Ishikawa (cell line): Measurements from ENCODE around the gene ZDHHC5.

Source experiments
- CEBPB ChIP-seq: IDR thresholded peaks from 2 replicates; pipeline ENCODE4 v1.6.1; 2012
- CREB1 ChIP-seq: IDR thresholded peaks from 2 replicates; pipeline ENCODE4 v1.6.1; 2012; ENCODE audit warnings: low read depth
- EGR1 ChIP-seq: IDR thresholded peaks from 2 replicates; pipeline ENCODE4 v1.6.1; 2012
- EP300 ChIP-seq: IDR thresholded peaks from 2 replicates; pipeline ENCODE4 v1.6.1; 2012; ENCODE audit warnings: borderline replicate concordance
- FOXM1 ChIP-seq: IDR thresholded peaks from 2 replicates; pipeline ENCODE4 v1.6.1; 2012; ENCODE audit warnings: low read depth, borderline replicate concordance
- NFIC ChIP-seq: IDR thresholded peaks from 2 replicates; pipeline ENCODE4 v1.6.1; 2012
- RAD21 ChIP-seq: IDR thresholded peaks from 2 replicates; pipeline ENCODE4 v1.6.1; 2012; ENCODE audit warnings: low read depth
- TAF1 ChIP-seq: IDR thresholded peaks from 2 replicates; pipeline ENCODE4 v1.6.1; 2012; ENCODE audit warnings: low read depth, mild to moderate bottlenecking
- TCF12 ChIP-seq: IDR thresholded peaks from 2 replicates; pipeline ENCODE4 v1.6.1; 2012; ENCODE audit warnings: low read depth
- TEAD4 ChIP-seq: IDR thresholded peaks from 2 replicates; pipeline ENCODE4 v1.6.1; 2012
- YY1 ChIP-seq: IDR thresholded peaks from 2 replicates; pipeline ENCODE4 v1.6.1; 2012; ENCODE audit warnings: low read depth
- ZBTB7A ChIP-seq: IDR thresholded peaks from 2 replicates; pipeline ENCODE4 v1.6.1; 2012; ENCODE audit warnings: low read depth
- TF ChIP-seq, protein P1 (sequence below): IDR thresholded peaks from 2 replicates; pipeline ENCODE4 v1.6.1; 2012
- TF ChIP-seq, protein P2 (sequence below): IDR thresholded peaks from 2 replicates; pipeline ENCODE4 v1.6.1; 2012; ENCODE audit warnings: low read depth, mild to moderate bottlenecking
- TF ChIP-seq, protein P3 (sequence below): IDR thresholded peaks from 2 replicates; pipeline ENCODE4 v1.6.1; 2012

ZDHHC5 gene, protein sequence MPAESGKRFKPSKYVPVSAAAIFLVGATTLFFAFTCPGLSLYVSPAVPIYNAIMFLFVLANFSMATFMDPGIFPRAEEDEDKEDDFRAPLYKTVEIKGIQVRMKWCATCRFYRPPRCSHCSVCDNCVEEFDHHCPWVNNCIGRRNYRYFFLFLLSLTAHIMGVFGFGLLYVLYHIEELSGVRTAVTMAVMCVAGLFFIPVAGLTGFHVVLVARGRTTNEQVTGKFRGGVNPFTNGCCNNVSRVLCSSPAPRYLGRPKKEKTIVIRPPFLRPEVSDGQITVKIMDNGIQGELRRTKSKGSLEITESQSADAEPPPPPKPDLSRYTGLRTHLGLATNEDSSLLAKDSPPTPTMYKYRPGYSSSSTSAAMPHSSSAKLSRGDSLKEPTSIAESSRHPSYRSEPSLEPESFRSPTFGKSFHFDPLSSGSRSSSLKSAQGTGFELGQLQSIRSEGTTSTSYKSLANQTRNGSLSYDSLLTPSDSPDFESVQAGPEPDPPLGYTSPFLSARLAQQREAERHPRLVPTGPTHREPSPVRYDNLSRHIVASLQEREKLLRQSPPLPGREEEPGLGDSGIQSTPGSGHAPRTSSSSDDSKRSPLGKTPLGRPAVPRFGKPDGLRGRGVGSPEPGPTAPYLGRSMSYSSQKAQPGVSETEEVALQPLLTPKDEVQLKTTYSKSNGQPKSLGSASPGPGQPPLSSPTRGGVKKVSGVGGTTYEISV

DNA sequence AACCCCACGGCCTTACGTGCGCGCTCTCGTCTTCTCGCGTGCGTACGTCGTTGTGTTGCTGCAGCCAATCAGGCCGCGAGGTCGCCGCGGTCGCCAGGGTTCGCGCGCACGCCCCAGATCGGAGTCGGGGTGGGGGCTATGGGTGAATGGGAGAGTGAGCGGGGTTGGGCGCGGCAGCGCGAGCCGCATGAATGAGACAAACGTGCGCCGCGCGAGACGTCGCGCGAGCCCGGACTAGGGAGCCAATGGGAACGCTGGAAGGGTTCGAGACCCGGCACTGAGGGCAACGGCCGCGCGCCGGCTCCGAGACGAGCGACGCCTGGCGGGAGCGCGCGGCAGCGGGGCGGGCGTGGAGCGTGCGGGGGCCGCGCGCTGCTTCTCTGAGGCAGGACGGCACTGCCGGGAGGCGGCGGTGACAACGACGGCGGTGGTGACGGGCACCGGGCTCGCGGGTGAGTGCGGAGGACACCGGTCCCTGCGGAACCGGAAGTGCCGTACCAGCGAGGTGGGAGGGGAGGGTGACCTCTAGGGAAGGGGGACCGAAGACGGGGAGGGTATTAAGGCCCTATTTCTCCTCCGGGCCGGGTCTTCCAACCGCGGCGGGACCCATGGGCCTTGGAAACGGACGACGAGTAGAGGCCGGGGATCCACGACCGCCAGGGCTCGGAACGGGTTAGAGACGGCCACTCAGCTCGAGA is at the start of gene ZDHHC5:
Gene ZDHHC5, plus strand, starts transcription at position 379 of the 698 bp plus-strand sequence. CDS start 4,977 bp downstream, outside the sequence.
- TF ChIP-seq, protein P1, sequence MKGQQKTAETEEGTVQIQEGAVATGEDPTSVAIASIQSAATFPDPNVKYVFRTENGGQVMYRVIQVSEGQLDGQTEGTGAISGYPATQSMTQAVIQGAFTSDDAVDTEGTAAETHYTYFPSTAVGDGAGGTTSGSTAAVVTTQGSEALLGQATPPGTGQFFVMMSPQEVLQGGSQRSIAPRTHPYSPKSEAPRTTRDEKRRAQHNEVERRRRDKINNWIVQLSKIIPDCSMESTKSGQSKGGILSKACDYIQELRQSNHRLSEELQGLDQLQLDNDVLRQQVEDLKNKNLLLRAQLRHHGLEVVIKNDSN: peak; percentile 7; the same call in 1 of the 2 replicates
- TF ChIP-seq TEAD4 (no peak), ZBTB7A (no peak), EP300 (no peak), YY1 (peak; percentile 6; the same call in 1 of the 2 replicates), CEBPB (no peak), TAF1 (peak; percentile 71; the same call in 1 of the 2 replicates), NFIC (no peak), TCF12 (no peak; the same call in 1 of the 2 replicates), EGR1 (peak; percentile 6; the same call in 1 of the 2 replicates), CREB1 (0 out of 2 replicates have a peak, but pooled peaks have one; percentile 14), RAD21 (no peak), FOXM1 (no peak)
- TF ChIP-seq, protein P2, sequence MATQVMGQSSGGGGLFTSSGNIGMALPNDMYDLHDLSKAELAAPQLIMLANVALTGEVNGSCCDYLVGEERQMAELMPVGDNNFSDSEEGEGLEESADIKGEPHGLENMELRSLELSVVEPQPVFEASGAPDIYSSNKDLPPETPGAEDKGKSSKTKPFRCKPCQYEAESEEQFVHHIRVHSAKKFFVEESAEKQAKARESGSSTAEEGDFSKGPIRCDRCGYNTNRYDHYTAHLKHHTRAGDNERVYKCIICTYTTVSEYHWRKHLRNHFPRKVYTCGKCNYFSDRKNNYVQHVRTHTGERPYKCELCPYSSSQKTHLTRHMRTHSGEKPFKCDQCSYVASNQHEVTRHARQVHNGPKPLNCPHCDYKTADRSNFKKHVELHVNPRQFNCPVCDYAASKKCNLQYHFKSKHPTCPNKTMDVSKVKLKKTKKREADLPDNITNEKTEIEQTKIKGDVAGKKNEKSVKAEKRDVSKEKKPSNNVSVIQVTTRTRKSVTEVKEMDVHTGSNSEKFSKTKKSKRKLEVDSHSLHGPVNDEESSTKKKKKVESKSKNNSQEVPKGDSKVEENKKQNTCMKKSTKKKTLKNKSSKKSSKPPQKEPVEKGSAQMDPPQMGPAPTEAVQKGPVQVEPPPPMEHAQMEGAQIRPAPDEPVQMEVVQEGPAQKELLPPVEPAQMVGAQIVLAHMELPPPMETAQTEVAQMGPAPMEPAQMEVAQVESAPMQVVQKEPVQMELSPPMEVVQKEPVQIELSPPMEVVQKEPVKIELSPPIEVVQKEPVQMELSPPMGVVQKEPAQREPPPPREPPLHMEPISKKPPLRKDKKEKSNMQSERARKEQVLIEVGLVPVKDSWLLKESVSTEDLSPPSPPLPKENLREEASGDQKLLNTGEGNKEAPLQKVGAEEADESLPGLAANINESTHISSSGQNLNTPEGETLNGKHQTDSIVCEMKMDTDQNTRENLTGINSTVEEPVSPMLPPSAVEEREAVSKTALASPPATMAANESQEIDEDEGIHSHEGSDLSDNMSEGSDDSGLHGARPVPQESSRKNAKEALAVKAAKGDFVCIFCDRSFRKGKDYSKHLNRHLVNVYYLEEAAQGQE: no peak
- TF ChIP-seq, protein P3, sequence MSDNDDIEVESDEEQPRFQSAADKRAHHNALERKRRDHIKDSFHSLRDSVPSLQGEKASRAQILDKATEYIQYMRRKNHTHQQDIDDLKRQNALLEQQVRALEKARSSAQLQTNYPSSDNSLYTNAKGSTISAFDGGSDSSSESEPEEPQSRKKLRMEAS: peak; percentile 82

DNA sequence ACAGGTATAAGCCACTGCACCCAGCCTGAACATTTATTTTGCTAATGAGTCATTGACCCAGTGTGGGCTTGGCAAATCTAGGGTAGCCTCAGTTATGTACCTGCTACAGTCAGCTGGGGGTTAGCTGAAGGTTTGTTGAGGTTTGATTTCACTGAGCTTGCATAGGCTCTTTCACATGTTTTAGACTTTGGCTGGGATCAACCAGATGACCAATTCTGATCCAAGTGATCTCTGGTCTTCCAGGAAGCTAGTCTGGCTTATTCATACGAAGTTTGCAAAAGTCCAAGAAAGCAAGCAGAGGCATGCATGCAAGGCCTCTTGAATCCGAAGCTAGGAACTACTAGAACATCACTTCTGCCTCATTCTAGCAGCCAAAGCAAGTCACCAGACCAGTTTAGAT is 49.5 kb upstream of the ZDHHC5 start:
- TF ChIP-seq, protein P2: no peak
- TF ChIP-seq TEAD4 (no peak), CEBPB (no peak), NFIC (no peak), EGR1 (no peak), CREB1 (no peak), TAF1 (no peak)
- TF ChIP-seq, protein P1: no peak

DNA sequence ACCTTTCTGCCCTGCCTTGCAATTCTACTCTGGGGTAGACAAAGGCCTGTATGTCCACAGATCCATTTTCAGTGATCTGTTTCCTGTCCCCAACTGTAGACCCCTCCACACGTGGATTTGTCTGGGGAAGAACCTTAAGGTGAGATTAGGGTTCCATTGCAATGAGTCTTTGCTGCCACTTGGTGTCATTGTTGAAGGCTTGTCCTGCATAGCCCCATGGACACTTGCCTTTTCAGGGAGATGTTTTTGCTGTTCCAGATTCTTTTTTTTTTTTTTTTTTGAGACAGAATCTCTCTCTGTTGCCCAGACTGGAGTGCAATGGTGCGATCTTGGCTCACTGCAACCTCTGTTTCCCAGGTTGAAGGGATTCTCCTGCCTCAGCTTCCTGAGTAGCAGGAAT is 48.6 kb upstream of the ZDHHC5 start:
- TF ChIP-seq TCF12 (no peak), EP300 (no peak), EGR1 (no peak), TAF1 (no peak), YY1 (no peak)

DNA sequence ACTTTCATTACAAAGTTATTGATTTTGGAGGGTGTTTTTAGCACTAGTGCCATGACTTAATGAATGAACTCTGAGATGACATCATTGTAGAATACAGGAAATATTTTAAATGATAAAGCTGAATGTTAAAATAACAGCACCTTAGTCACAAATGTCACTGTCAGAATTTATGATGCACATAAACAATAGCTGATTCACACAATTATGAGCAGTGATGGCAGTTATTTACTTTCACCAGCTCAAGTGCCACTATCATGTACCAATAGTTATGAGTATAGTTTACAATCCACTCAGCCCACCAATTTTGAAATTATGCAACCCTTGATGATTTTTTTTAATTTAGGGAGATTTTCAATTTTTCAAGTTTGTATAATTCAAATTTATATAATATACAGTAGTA is 47.4 kb upstream of the ZDHHC5 start:
- TF ChIP-seq YY1 (no peak), TEAD4 (no peak), TAF1 (no peak), CREB1 (no peak), EGR1 (no peak), FOXM1 (no peak), ZBTB7A (no peak), RAD21 (no peak), TCF12 (no peak), NFIC (no peak), EP300 (no peak), CEBPB (no peak)
- TF ChIP-seq, protein P3: no peak
- TF ChIP-seq, protein P2: no peak
- TF ChIP-seq, protein P1: no peak
